Brain microvascular endothelial cell (primary cell): Measurements from ENCODE around the gene PAPPA2.
"Not testable (repeated sequence)": the region's sequence is repeated elsewhere in the genome, so short reads cannot be mapped to it uniquely, and the experiment has no call there.

Experiments used
- DNase-seq: peaks from one replicate; pipeline ENCODE4 v3.0.0-alpha.2; 2020
- H3K27ac ChIP-seq: fragments of 250-450 bp; sonication (Bioruptor Pico); 2 replicates; pipeline ENCODE4 v1.5.1; 2020; ENCODE audit warnings: mild to moderate bottlenecking, moderate library complexity
- H3K27me3 ChIP-seq: fragments of 250-450 bp; sonication (Bioruptor Pico); replicated peaks from 2 replicates; pipeline ENCODE4 v1.5.1; 2020; ENCODE audit warnings: mild to moderate bottlenecking
- H3K36me3 ChIP-seq: fragments of 250-450 bp; sonication (Bioruptor Pico); replicated peaks from 2 replicates; pipeline ENCODE4 v1.5.1; 2020; ENCODE audit warnings: mild to moderate bottlenecking
- H3K4me3 ChIP-seq: 2 replicates; pipeline ENCODE4 v1.5.1; 2011; ENCODE audit warnings: low read depth, mild to moderate bottlenecking, control low read depth, low read length, moderate library complexity
- in situ Hi-C: cut with HindIII; loops from 2 replicates; pipeline ENCODE4 v1.10.0; 2017; ENCODE audit warnings: low sequenced_read_pairs, low pct_ligation_motif_present
- TF ChIP-seq, protein P1 (sequence below): IDR thresholded peaks from 2 replicates; pipeline ENCODE4 v1.5.1; 2011; ENCODE audit warnings: low read depth, mild to moderate bottlenecking, moderate library complexity, low read length, control low read depth, inconsistent platforms; ENCODE audit errors: missing control alignments

PAPPA2 gene

DNA sequence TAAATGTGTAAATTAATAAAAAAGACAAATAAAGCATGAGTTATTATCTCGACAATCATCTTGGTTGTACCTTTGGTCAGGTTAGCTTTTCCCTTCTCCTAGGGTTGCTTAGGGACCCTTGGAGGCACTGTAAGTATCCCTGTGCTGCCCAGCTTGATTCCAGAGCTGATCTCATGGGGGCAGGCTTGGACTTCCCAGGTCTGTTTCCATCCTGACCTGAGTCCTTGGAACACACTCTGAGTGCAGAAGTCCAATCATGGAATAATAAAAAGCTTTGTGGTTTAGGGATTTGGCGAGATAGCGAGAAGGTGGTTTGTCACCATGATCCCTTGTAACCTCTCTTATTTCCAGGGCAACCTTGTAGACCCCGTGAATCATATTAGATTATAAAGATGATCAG lies 18.7 kb upstream of the PAPPA2 start:
- TF ChIP-seq, protein P1, sequence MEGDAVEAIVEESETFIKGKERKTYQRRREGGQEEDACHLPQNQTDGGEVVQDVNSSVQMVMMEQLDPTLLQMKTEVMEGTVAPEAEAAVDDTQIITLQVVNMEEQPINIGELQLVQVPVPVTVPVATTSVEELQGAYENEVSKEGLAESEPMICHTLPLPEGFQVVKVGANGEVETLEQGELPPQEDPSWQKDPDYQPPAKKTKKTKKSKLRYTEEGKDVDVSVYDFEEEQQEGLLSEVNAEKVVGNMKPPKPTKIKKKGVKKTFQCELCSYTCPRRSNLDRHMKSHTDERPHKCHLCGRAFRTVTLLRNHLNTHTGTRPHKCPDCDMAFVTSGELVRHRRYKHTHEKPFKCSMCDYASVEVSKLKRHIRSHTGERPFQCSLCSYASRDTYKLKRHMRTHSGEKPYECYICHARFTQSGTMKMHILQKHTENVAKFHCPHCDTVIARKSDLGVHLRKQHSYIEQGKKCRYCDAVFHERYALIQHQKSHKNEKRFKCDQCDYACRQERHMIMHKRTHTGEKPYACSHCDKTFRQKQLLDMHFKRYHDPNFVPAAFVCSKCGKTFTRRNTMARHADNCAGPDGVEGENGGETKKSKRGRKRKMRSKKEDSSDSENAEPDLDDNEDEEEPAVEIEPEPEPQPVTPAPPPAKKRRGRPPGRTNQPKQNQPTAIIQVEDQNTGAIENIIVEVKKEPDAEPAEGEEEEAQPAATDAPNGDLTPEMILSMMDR: no peak
- in situ Hi-C loops: no loop called here
- H3K4me3 ChIP-seq: no peak overlapping the region
- no peaks in the 10 kb centered on the region for H3K36me3 ChIP-seq
- no peaks in the 10 kb centered on the region for H3K27me3 ChIP-seq
- no peak for DNase-seq
- no peak overlapping the region for H3K27ac ChIP-seq

DNA sequence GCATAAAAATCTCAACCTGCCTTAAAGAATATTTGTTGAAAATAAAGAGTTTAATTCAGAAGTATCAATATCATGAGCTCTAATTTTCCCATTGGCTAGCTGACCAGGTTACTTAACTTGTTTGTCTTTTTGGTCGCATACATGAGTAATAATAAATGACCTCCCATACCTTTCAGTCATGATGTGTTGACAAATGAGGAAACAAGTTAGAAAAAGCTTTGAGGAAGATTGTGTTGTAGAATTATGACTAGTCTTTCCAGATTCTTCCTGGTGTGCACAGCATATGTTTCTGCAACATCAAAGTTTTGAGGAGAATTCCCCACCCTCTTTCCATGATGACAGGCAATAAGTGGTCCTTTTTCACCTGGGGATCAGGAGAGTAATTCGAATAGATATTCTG lies 17.6 kb upstream of the PAPPA2 start:
- Histone ChIP-seq H3K27me3 (no peaks in the 10 kb centered on the region), H3K36me3 (no peaks in the 10 kb centered on the region), H3K4me3 (no peak overlapping the region), H3K27ac (no peak overlapping the region)
- no peak for DNase-seq
- in situ Hi-C loops: no loop called here
- TF ChIP-seq, protein P1: no peak

DNA sequence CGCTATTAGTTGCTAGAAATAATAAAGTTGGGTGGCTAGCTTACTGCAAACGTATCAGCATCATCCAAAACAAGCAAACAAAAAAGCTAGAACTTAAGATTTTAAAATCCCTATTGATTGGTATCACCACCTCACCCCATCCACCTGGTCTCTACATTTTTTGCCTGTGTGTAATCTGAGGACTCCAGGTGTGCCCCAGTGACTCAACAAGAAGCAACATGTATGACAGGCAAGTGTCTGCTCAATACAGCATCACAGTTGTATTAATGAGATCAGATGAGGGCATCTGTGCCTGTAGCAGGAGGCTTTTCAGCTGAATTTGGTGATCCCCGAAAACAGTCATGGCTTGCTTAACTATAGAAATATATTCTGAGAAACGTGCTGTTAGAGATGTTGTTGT lies 14.6 kb upstream of the PAPPA2 start:
- in situ Hi-C loops: no loop called here
- no peak overlapping the region for H3K4me3 ChIP-seq

DNA sequence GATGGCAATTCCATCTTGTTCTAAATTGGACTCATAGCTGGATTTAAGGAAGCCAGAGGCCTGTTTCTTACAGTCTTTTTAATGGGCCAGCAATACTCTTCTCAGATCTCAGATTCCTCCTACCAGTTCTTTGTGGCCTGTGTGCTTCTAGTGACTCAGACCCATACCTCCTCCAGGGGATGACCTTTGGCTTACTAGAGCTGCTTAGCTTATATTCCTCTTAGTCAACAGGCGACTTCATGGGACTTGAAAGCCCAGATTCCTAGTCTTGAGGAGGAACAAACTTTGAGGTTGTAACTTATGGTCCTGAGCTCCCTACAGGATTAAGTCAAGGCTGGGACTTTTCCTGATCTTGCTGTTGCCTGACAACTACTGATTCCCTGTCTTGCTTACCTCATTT lies 12.4 kb upstream of the PAPPA2 start:
- TF ChIP-seq, protein P1: no peak
- Histone ChIP-seq H3K4me3 (no peak overlapping the region), H3K27ac (no peak overlapping the region), H3K27me3 (no peaks in the 10 kb centered on the region), H3K36me3 (no peaks in the 10 kb centered on the region)
- DNase-seq: no peak
- in situ Hi-C loops: no loop called here

More for the DNA sequence above, 14.6 kb upstream of the PAPPA2 start:
- no peaks in the 10 kb centered on the region for H3K36me3 ChIP-seq
- H3K27me3 ChIP-seq: no peaks in the 10 kb centered on the region
- DNase-seq: no peak
- H3K27ac ChIP-seq: no peak overlapping the region
- TF ChIP-seq, protein P1: no peak

DNA sequence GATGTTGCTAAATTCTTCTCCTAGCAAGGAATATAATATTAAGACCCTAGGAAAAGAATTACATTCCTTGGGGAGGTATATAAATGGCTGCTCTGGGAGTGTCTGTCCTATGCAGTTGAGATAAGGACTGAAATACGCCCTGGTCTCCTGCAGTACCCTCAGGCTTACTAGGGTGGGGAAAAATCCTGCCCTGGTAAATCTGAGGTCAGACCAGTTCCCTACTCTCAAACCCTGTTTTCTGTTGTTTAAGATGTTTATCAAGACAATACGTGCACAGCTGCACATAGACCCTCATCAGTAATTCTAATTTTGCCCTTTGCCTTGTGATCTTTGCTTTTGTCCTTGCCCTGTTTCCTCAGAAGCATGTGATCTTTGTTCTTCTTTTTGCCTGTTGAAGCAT lies 11.2 kb upstream of the PAPPA2 start:
- H3K27ac ChIP-seq, H3K36me3 ChIP-seq, in situ Hi-C loops, H3K4me3 ChIP-seq, DNase-seq, H3K27me3 ChIP-seq: not testable (repeated sequence)

DNA sequence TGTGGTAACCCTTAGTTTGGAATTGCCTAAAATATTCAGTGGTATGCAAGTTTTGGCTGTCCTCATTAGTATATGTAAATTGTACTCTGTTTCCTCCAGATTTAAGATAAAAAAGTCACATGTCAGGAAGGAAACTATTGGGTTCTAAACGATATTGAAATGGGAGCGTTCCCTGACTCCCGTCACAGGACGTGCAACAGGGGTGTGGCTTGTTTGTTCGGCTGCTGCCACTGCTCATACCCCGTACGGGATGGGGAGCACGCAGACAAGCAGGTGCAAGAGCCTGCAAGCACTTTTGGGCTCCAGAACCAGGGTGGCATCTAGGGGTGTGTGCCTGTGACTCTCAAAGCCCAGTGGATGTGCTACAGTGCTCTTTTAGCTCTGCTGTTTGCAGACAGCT lies 6.2 kb upstream of the PAPPA2 start:
- in situ Hi-C loops: no loop called here
- H3K4me3 ChIP-seq: no peak overlapping the region
- TF ChIP-seq, protein P1: no peak
- H3K36me3 ChIP-seq: no peaks in the 10 kb centered on the region
- DNase-seq: no peak
- H3K27me3 ChIP-seq: no peaks in the 10 kb centered on the region
- no peak overlapping the region for H3K27ac ChIP-seq
